WTC11 (cell line): ENCODE results near the gene CLEC18A. TPM values are rescaled to one million over a fixed set of nuclear protein-coding genes. Genes with fewer than 3 reads are reported as not detected.
A peak's percentile ranks its signal among the peaks of the same experiment; 100 is the strongest.

Experiments used
- ATAC-seq: fragments of 200-7000 bp; cut with Tn5 transposase; 2 replicates; pipeline ENCODE4 v1.10.0; 2021; ENCODE audit warnings: mild to moderate bottlenecking, moderate library complexity
- CTCF ChIA-PET: fragments of 300-600 bp; sonication (Branson Sonifier 250); formaldehyde crosslinking; loops from one replicate; lab custom pipeline; 2021; ENCODE audit warnings: antibody characterized with exemption; lab: Charles Lee
- POLR2A ChIA-PET: fragments of 350-600 bp; sonication (Branson Sonifier 250); formaldehyde crosslinking; loops from one replicate; lab custom pipeline; 2021; ENCODE audit warnings: antibody characterized with exemption; lab: Charles Lee
- DNase-seq: peaks from one replicate; pipeline ENCODE4 v3.0.0; 2021; ENCODE audit warnings: low spot score
- H3K27ac Mint-ChIP-seq: 2 replicates; pipeline ENCODE4 v1.8.0; 2021; ENCODE audit warnings: mixed read lengths
- H3K27me3 Mint-ChIP-seq: 2 replicates; pipeline ENCODE4 v1.8.0; 2021; ENCODE audit warnings: low read depth, mild to moderate bottlenecking, moderate library complexity, mixed read lengths
- H3K36me3 Mint-ChIP-seq: 2 replicates; pipeline ENCODE4 v1.8.0; 2021; ENCODE audit warnings: mixed read lengths
- H3K4me1 Mint-ChIP-seq: 2 replicates; pipeline ENCODE4 v1.8.0; 2022; ENCODE audit warnings: mixed read lengths
- H3K4me3 Mint-ChIP-seq: 2 replicates; pipeline ENCODE4 v1.8.0; 2021; ENCODE audit warnings: mild to moderate bottlenecking, moderate library complexity, mixed read lengths
- H3K9me3 Mint-ChIP-seq: 2 replicates; pipeline ENCODE4 v1.8.0; 2021; ENCODE audit warnings: mixed read lengths
- CREB1 ChIP-seq: sonication (generic); formaldehyde crosslinking; IDR thresholded peaks from 2 replicates; pipeline ENCODE4 v1.8.0; 2023; ENCODE audit warnings: mild to moderate bottlenecking, missing genetic modification reagents
- GRHL2 ChIP-seq: fragments of 250-450 bp; sonication (Bioruptor Pico); IDR thresholded peaks from 2 replicates; pipeline ENCODE4 v1.8.0; 2022; ENCODE audit warnings: mild to moderate bottlenecking, moderate library complexity; ENCODE audit not compliant: insufficient replicate concordance, severe bottlenecking
- GTF2I ChIP-seq: fragments of 250-450 bp; sonication (Bioruptor Pico); conservative IDR thresholded peaks from 2 replicates; pipeline ENCODE4 v1.4.0; 2021; ENCODE audit warnings: mild to moderate bottlenecking
- JAZF1 ChIP-seq: fragments of 250-450 bp; sonication (Bioruptor Pico); IDR thresholded peaks from 2 replicates; pipeline ENCODE4 v1.9.0; 2021; ENCODE audit warnings: moderate library complexity, mild to moderate bottlenecking, inconsistent platforms
- KAT7 ChIP-seq: sonication (generic); formaldehyde crosslinking; IDR thresholded peaks from 2 replicates; pipeline ENCODE4 v1.8.1; 2023; ENCODE audit warnings: missing genetic modification reagents, mild to moderate bottlenecking, borderline replicate concordance
- NFATC4 ChIP-seq: fragments of 250-450 bp; sonication (Bioruptor Pico); IDR thresholded peaks from 2 replicates; pipeline ENCODE4 v1.9.0; 2021; ENCODE audit warnings: mild to moderate bottlenecking
- NR1H2 ChIP-seq: sonication (generic); formaldehyde crosslinking; IDR thresholded peaks from 2 replicates; pipeline ENCODE4 v1.9.0; 2021; ENCODE audit warnings: mild to moderate bottlenecking, moderate library complexity, missing genetic modification reagents
- NR3C1 ChIP-seq: sonication (generic); formaldehyde crosslinking; conservative IDR thresholded peaks from 2 replicates; pipeline ENCODE4 v1.8.1; 2023; ENCODE audit warnings: low read depth, mild to moderate bottlenecking, missing genetic modification reagents
- TEAD1 ChIP-seq: sonication (generic); formaldehyde crosslinking; IDR thresholded peaks from 2 replicates; pipeline ENCODE4 v1.8.0; 2022; ENCODE audit warnings: mild to moderate bottlenecking, missing genetic modification reagents
- TP53 ChIP-seq: sonication (generic); formaldehyde crosslinking; IDR thresholded peaks from 2 replicates; pipeline ENCODE4 v1.8.1; 2023; ENCODE audit warnings: mild to moderate bottlenecking, missing genetic modification reagents
- ZBTB21 ChIP-seq: sonication (generic); formaldehyde crosslinking; IDR thresholded peaks from 2 replicates; pipeline ENCODE4 v1.8.1; 2023; ENCODE audit warnings: mild to moderate bottlenecking, missing genetic modification reagents, borderline replicate concordance
- ZNF219 ChIP-seq: sonication (generic); formaldehyde crosslinking; IDR thresholded peaks from 2 replicates; pipeline ENCODE4 v1.8.0; 2023; ENCODE audit warnings: missing genetic modification reagents, mild to moderate bottlenecking, borderline replicate concordance
- ZNF423 ChIP-seq: fragments of 250-450 bp; sonication (Bioruptor Pico); IDR thresholded peaks from 2 replicates; pipeline ENCODE4 v2.1.2; 2022; ENCODE audit warnings: mild to moderate bottlenecking, moderate library complexity
- total RNA-seq: library from RNA; stranded (reverse); gene quantifications from 3 replicates; pipeline ENCODE4 v1.2.3, GENCODE V29; 2021
- TF ChIP-seq, protein P1 (sequence below): sonication (generic); formaldehyde crosslinking; IDR thresholded peaks from 2 replicates; pipeline ENCODE4 v1.8.0; 2023; ENCODE audit warnings: missing genetic modification reagents, mild to moderate bottlenecking, borderline replicate concordance
- TF ChIP-seq, protein P2 (sequence below): sonication (generic); formaldehyde crosslinking; IDR thresholded peaks from 2 replicates; pipeline ENCODE4 v1.8.1; 2023; ENCODE audit warnings: mild to moderate bottlenecking, moderate library complexity, missing genetic modification reagents
- TF ChIP-seq, protein P3 (sequence below): sonication (generic); formaldehyde crosslinking; conservative IDR thresholded peaks from 2 replicates; pipeline ENCODE4 v1.8.1; 2022; ENCODE audit warnings: mild to moderate bottlenecking, missing genetic modification reagents
- TF ChIP-seq, protein P4 (sequence below): sonication (generic); formaldehyde crosslinking; IDR thresholded peaks from 2 replicates; pipeline ENCODE4 v1.8.1; 2023; ENCODE audit warnings: mild to moderate bottlenecking, missing genetic modification reagents

Gene CLEC18A
- total RNA-seq, 1 experiment from 2014 or later, result 0.26 TPM

DNA sequence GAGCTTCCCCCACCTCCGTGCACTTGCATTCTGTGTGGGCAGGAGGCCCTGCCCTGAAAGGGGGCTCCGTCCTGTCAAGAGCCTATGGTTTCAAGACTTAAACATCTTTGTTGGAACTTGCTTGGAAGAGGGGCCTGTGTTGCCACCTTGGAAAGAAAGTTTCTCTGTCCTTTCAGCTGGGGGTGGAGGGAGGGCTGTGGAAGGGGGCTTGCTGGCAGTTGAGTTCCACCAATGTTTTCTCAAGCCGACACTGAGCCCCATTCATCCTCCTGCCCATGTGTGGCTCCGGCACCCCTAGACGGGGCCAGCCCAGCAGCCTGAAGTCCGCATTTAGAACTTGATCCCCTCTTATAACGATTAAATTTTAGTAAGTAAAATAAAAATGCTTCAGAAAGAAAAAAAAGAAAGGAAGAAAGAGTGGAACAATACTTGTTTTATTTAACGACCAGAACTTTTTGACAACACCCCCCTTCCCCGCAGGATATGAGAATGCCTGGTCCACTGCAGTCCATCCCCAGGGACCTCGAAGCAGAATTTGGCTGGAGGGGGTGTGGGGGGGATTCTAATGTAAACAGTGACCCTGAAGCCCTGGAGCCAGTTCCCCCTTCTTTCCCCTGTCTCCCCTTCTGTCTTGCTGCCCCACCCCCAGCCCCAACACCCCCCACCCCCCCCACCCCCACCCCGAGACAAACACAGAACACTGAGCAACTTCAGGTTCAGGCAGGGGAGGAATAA lies 26.9 kb upstream of the CLEC18A start:
- CTCF ChIA-PET, result interaction anchor here (1.6 kb wide), 1 partner anchor 13 kb away, joined by 4 read pairs; no protein-coding TSS in a partner anchor
- POLR2A ChIA-PET, result interaction anchor here (0.6 kb wide), 1 partner anchor 46 kb away, joined by 3 read pairs; no protein-coding TSS in a partner anchor
- H3K36me3 Mint-ChIP-seq, result no peaks in the 10 kb centered on the region; the same call in 1 of the 2 replicates
- no peak overlapping the region for H3K4me3 Mint-ChIP-seq
- H3K9me3 Mint-ChIP-seq, result no peaks in the 10 kb centered on the region
- TF ChIP-seq JAZF1 (CRISPR knock-in tag) (no peak), KAT7 (CRISPR knock-in tag) (no peak)
- TF ChIP-seq, protein P1, sequence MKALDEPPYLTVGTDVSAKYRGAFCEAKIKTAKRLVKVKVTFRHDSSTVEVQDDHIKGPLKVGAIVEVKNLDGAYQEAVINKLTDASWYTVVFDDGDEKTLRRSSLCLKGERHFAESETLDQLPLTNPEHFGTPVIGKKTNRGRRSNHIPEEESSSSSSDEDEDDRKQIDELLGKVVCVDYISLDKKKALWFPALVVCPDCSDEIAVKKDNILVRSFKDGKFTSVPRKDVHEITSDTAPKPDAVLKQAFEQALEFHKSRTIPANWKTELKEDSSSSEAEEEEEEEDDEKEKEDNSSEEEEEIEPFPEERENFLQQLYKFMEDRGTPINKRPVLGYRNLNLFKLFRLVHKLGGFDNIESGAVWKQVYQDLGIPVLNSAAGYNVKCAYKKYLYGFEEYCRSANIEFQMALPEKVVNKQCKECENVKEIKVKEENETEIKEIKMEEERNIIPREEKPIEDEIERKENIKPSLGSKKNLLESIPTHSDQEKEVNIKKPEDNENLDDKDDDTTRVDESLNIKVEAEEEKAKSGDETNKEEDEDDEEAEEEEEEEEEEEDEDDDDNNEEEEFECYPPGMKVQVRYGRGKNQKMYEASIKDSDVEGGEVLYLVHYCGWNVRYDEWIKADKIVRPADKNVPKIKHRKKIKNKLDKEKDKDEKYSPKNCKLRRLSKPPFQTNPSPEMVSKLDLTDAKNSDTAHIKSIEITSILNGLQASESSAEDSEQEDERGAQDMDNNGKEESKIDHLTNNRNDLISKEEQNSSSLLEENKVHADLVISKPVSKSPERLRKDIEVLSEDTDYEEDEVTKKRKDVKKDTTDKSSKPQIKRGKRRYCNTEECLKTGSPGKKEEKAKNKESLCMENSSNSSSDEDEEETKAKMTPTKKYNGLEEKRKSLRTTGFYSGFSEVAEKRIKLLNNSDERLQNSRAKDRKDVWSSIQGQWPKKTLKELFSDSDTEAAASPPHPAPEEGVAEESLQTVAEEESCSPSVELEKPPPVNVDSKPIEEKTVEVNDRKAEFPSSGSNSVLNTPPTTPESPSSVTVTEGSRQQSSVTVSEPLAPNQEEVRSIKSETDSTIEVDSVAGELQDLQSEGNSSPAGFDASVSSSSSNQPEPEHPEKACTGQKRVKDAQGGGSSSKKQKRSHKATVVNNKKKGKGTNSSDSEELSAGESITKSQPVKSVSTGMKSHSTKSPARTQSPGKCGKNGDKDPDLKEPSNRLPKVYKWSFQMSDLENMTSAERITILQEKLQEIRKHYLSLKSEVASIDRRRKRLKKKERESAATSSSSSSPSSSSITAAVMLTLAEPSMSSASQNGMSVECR (CRISPR knock-in tag), result no peak
- DNase-seq, result no peak
- H3K4me1 Mint-ChIP-seq, result peaks cover 31% of the 10 kb centered on the region
- H3K27ac Mint-ChIP-seq, result peak overlapping the region; percentile 60; the same call in 1 of the 2 replicates
- no peak for ATAC-seq
- H3K27me3 Mint-ChIP-seq, result no peaks in the 10 kb centered on the region

DNA sequence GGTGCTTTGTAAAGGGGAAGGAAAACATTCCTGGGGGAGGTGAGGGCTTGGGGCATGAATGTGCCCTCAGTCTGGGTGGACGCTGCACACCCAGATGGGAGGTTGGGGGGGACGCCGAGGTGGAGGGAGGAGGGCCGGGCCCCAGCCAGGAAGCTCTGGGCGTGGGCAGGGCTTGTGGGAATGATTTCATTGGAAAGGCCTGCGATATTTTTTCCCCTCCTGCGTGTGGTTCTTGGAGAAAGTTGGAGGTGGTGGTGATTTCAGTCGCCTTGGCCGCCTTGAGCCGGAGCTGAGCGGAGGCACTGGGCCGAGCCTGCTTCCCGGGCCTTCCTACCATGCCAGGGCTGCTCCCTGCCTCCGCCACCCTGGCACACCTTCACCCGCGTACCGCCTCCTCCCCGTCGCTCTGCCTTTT lies 26.4 kb upstream of the CLEC18A start:
- Mint-ChIP-seq H3K4me1 (peaks cover 31% of the 10 kb centered on the region), H3K27ac (peak overlapping the region; percentile 69), H3K4me3 (no peak overlapping the region), H3K36me3 (no peaks in the 10 kb centered on the region; the same call in 1 of the 2 replicates), H3K27me3 (no peaks in the 10 kb centered on the region), H3K9me3 (no peaks in the 10 kb centered on the region)
- TF ChIP-seq GRHL2 (CRISPR knock-in tag), result no peak
- TF ChIP-seq, protein P2, sequence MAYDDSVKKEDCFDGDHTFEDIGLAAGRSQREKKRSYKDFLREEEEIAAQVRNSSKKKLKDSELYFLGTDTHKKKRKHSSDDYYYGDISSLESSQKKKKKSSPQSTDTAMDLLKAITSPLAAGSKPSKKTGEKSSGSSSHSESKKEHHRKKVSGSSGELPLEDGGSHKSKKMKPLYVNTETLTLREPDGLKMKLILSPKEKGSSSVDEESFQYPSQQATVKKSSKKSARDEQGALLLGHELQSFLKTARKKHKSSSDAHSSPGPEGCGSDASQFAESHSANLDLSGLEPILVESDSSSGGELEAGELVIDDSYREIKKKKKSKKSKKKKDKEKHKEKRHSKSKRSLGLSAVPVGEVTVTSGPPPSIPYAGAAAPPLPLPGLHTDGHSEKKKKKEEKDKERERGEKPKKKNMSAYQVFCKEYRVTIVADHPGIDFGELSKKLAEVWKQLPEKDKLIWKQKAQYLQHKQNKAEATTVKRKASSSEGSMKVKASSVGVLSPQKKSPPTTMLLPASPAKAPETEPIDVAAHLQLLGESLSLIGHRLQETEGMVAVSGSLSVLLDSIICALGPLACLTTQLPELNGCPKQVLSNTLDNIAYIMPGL (CRISPR knock-in tag), result no peak
- TF ChIP-seq ZNF423 (CRISPR knock-in tag), result no peak
- no peak for TF ChIP-seq ZNF219
- no peak for TF ChIP-seq TEAD1 (CRISPR knock-in tag)
- TF ChIP-seq GTF2I, result no peak
- no peak for TF ChIP-seq NR3C1
- no peak for TF ChIP-seq ZBTB21 (CRISPR knock-in tag)
- TF ChIP-seq TP53 (CRISPR knock-in tag), result no peak
- no peak for TF ChIP-seq CREB1 (CRISPR knock-in tag)
- TF ChIP-seq, protein P3, sequence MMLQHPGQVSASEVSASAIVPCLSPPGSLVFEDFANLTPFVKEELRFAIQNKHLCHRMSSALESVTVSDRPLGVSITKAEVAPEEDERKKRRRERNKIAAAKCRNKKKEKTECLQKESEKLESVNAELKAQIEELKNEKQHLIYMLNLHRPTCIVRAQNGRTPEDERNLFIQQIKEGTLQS, result no peak
- POLR2A ChIA-PET, result no interaction called here
- DNase-seq (no peak), ATAC-seq (no peak)
- CTCF ChIA-PET, result interaction anchor here (1.9 kb wide), 1 partner anchor 129 kb away, joined by 5 read pairs; no protein-coding TSS in a partner anchor

DNA sequence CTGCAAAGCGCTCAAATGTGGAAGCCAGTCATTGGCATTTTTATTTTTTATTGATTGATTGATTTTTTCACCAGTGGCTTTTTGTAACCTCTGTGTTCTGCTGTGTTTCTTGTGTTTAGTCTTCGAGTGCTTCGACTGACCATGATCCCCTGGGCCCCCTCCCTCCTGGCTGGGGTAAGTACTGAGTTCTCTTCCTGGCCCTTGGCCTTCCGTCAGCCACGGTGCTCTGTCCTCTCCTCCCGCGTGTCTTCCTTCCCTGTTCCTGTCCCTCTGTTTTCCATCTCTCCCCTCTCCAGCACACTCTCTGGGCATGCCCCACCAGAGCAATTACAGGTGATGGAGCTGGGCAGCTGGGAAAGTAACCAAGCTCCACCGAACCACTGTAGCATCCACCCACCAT lies 25.8 kb upstream of the CLEC18A start:
- H3K4me1 Mint-ChIP-seq, result peaks cover 31% of the 10 kb centered on the region
- ChIA-PET POLR2A (no interaction called here), CTCF (interaction anchor here (1.9 kb wide), 1 partner anchor 130 kb away, joined by 5 read pairs; no protein-coding TSS in a partner anchor)
- peak overlapping the region; percentile 69 for H3K27ac Mint-ChIP-seq
- DNase-seq, result no peak
- no peaks in the 10 kb centered on the region for H3K27me3 Mint-ChIP-seq
- no peaks in the 10 kb centered on the region for H3K9me3 Mint-ChIP-seq
- ATAC-seq, result no peak
- no peak overlapping the region for H3K4me3 Mint-ChIP-seq
- H3K36me3 Mint-ChIP-seq, result no peaks in the 10 kb centered on the region; the same call in 1 of the 2 replicates
- no peak for TF ChIP-seq NR1H2
- TF ChIP-seq, protein P3, result no peak
- TF ChIP-seq CREB1 (CRISPR knock-in tag), result no peak
- TF ChIP-seq, protein P4, sequence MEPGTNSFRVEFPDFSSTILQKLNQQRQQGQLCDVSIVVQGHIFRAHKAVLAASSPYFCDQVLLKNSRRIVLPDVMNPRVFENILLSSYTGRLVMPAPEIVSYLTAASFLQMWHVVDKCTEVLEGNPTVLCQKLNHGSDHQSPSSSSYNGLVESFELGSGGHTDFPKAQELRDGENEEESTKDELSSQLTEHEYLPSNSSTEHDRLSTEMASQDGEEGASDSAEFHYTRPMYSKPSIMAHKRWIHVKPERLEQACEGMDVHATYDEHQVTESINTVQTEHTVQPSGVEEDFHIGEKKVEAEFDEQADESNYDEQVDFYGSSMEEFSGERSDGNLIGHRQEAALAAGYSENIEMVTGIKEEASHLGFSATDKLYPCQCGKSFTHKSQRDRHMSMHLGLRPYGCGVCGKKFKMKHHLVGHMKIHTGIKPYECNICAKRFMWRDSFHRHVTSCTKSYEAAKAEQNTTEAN (CRISPR knock-in tag), result no peak
- no peak for TF ChIP-seq TEAD1 (CRISPR knock-in tag)
- TF ChIP-seq, protein P1 (CRISPR knock-in tag), result no peak
- no peak for TF ChIP-seq NFATC4 (CRISPR knock-in tag)
